Fibroblast of skin of left biceps (primary cell): ENCODE measurements around the gene SLC22A23.
"Not testable (repeated sequence)": the region's sequence is repeated elsewhere in the genome, so short reads cannot be mapped to it uniquely, and the experiment has no call there.

ENCODE experiments used
- DNase-seq, 2 experiments: peaks; one replicate each; pipeline ENCODE4 v3.0.0-alpha.2; 2013; ENCODE audit warnings: low read depth in 2 of 2

SLC22A23 gene

GRCh38 chr6:3242768-3243167, 214.1 kb downstream of the SLC22A23 start:
- DNase-seq = no peak

- DNase-seq = not testable (repeated sequence)
Observed at GRCh38 chr6:3241745-3242144, 215.1 kb downstream of the SLC22A23 start.

- DNase-seq = no peak
Observed at GRCh38 chr6:3240595-3240994, 216.3 kb downstream of the SLC22A23 start.

- DNase-seq = no peak
Observed at GRCh38 chr6:3239110-3239830, 217.6 kb downstream of the SLC22A23 start.

GRCh38 chr6:3237761-3238662, 218.8 kb downstream of the SLC22A23 start:
- DNase-seq = no peak

- DNase-seq = no peak
Observed at GRCh38 chr6:3236005-3236404, 220.8 kb downstream of the SLC22A23 start.

GRCh38 chr6:3235486-3235885, 221.4 kb downstream of the SLC22A23 start:
- DNase-seq = no peak

- DNase-seq = no peak
Observed at GRCh38 chr6:3233904-3234303, 222.9 kb downstream of the SLC22A23 start.

- no peak for DNase-seq
Observed at GRCh38 chr6:3233321-3233720, 223.5 kb downstream of the SLC22A23 start.

GRCh38 chr6:3232017-3232945, 224.6 kb downstream of the SLC22A23 start:
- DNase-seq = no peak

GRCh38 chr6:3231247-3232016, 225.4 kb downstream of the SLC22A23 start:
- DNase-seq = peak; percentile 56 to 57

- no peak for DNase-seq
Observed at GRCh38 chr6:3230900-3231246, 226.0 kb downstream of the SLC22A23 start.

GRCh38 chr6:3230256-3230882, 226.5 kb downstream of the SLC22A23 start:
- no peak for DNase-seq

- no peak for DNase-seq
Observed at GRCh38 chr6:3229566-3230178, 227.2 kb downstream of the SLC22A23 start.

GRCh38 chr6:3228771-3229565, 227.9 kb downstream of the SLC22A23 start:
- DNase-seq = no peak

- DNase-seq = no peak
Observed at GRCh38 chr6:3228046-3228671, 228.7 kb downstream of the SLC22A23 start.

GRCh38 chr6:3227363-3228045, 229.3 kb downstream of the SLC22A23 start, which contains the start of gene TUBB2B:
TSS of gene TUBB2B (minus strand) at chr6:3227653. CDS start at chr6:3227543, 110 bp downstream.
- peak in 1 of 2 experiments; percentile 42 for DNase-seq
